ENCODE data around the gene LETM1. TPM values are rescaled to one million over a fixed set of nuclear protein-coding genes. Genes with fewer than 3 reads are reported as not detected.

The LETM1 gene
- total RNA-seq, 1 donor from 2014 or later: 39.2 TPM

GRCh38 chr4:1872870-1873269, 16.9 kb upstream of the LETM1 start:
- peak; percentile 11 for DNase-seq (ENCODE audit: low read depth)

- DNase-seq (ENCODE audit: low read depth): peak; percentile 46
Observed at GRCh38 chr4:1871471-1872021, 15.6 kb upstream of the LETM1 start.

DNA sequence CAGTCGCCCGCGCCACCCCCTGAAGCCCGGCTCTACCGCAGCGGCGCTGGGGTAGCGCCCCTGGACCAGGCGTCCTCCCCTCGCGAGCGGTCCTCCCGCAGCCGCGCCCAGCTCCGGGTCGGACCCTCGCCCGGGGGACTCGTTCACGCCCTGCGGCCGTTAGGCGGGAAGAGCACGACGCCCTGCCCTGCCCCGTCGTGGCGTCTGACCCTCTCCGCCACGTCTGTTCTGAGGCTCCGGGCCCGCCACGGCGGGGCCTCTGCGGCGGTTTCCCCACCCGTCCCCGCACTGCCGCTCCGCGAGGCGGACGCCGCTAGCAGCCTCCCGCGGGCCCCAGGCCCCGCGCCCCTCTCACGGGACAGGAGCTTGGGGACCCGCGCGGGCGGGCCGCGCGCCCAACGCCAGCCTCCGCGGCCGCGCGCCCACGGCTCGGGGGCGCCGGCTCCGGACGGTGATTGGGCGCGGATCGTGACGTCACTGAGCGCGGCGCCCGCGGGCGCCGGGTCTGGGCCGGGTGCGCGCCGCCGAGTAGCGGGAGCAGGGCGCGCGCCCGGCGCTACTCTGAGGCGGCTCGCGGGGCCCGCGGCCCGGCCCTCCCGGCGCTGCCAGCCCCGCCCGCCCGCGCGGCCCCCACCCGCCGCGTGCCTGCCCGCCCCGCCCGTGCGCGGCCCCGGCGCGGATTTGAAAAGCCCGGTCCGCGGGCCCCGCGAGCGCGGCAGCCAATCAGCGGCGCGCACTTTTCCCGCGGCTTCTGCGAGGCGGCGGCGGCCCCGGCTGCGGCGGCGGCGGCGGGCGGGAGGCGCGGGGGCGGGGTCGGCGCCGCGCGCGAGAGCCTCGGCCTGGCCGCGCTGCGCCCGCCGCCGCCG, 14.9 kb upstream of the LETM1 start, which contains the start of gene NSD2:
Gene NSD2 (plus strand): TSS at position 816 of the 866 bp plus-strand sequence. CDS start 29,262 bp downstream, outside the sequence.
- DNase-seq (ENCODE audit: low read depth): peak; percentile 87

- DNase-seq (ENCODE audit: low read depth): peak; percentile 68
Observed at GRCh38 chr4:1870328-1870577, 14.3 kb upstream of the LETM1 start.

DNA sequence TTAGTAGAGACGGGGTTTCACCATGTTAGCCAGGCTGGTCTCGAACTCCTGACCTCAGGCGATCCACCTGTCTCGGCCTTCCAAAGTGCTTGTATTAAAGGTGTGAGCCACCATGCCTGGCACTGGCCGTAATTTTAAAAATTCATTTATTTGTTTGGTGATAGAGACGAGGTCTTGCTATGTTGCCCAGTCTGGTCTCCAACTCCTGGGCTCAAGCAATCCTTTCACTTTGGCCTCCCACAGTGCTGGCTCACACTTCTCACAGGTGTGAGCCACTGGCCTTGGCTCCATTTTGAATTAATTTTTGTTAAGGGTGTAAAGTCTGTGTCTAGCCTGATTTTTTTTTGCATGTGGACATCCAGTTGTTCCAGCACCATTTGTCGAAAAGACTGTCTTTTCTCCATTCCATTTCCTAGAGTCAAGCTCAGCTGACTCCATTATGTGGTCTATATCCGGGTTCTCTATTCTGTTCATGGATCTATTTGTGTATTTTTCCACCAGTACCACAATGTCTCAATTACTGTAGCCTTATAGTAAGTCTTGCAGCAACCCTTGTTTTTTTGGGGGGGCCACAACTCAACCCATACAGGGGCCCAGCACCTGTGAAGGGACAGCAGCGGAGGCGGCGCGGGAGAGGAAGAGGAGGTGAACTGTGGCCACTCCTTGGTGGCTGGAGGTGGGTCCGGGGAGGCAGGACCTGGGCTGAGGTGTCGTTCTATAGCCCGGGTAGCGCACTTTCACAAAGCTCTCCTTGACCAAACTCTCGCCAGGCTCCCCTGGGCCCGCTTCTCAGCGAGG, 13.8 kb upstream of the LETM1 start:
- no peak for DNase-seq (ENCODE audit: low read depth)

DNA sequence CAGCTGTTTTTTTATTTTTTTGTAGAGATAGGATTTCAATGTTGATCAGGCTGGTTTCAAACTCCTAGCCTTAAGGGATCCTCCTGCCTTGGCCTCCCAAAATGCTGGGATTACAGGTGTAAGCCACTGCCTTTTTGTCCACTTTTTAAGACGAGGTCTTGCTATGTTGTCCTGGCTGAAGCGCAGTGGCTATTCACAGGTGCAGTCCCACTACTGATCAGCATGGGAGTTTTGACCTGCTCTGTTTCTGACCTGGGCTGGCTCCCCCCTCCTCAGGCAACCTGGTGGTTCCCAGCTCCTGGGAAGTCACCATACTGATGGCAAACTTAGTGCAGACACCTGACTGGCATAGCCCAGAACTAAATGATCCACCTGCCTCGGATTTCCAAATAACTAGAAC, 13.0 kb upstream of the LETM1 start:
- DNase-seq (ENCODE audit: low read depth): no peak

GRCh38 chr4:1868293-1868692, 12.3 kb upstream of the LETM1 start:
- DNase-seq (ENCODE audit: low read depth): no peak

- DNase-seq (ENCODE audit: low read depth): no peak
Observed at GRCh38 chr4:1866189-1866661, 10.3 kb upstream of the LETM1 start.

DNA sequence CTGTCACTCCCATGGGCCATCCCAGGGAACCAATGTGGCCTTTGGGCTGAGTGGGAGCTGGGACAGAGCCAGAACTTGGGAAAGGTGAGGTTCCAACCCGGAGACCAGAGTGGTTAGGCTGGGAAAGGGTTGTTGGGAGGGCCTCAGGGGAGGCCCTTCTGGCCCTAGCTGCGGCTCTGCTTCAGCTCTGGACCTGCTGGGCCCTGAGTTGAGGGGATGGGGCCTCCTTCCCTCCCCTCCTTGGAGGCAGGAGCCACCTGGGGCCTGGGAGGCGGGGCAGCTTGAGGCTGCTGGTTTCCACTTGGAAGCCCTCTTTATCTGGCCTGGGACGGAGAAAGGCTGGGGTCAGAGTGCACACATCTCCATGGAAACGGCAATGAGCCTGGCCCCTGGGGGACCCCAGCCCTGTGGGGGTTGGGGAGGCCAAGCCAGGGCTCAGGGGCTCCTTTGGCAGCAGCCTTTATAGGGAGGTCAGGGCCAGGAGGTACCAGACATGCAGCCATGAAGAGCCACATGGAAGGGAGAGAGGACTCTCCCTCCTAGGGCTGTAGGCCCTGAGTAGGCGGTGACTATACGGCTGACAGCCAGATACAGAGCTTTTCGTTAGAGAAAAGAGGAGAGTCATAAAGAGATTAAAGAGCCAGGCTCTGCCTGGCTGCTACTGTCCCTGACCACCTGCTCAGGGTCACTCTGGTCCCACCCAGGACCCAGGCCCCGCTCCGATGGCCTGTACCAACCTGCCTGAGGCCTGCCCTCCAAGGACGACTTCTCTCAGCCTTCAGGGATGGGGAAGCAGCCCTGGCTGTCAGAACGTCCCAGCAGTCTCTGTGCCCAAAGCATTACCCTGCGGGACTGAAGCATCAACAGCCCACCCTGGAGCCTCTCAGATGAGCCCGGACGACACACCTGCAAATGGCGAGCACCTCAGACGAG, 8.4 kb upstream of the LETM1 start:
- no peak for DNase-seq (ENCODE audit: low read depth)

GRCh38 chr4:1863297-1864033, 7.5 kb upstream of the LETM1 start:
- DNase-seq (ENCODE audit: low read depth): no peak

DNA sequence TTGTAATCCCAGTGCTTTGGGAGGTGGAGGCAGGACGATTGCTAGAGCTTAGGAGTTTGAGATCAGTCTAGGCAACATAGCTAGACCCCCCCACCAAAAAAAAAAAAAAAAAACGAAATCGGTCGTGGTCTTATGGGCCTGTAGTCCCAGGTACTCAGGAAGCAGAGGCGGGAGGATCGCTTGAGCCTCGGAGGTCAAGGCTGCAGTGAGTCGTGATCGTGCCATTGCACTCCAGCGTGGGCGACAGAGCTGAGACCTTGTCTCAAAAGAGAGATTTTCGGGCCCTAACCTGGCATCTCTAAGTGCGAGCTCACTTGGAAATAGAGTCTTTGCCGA, 7.0 kb upstream of the LETM1 start:
- DNase-seq (ENCODE audit: low read depth): no peak

DNA sequence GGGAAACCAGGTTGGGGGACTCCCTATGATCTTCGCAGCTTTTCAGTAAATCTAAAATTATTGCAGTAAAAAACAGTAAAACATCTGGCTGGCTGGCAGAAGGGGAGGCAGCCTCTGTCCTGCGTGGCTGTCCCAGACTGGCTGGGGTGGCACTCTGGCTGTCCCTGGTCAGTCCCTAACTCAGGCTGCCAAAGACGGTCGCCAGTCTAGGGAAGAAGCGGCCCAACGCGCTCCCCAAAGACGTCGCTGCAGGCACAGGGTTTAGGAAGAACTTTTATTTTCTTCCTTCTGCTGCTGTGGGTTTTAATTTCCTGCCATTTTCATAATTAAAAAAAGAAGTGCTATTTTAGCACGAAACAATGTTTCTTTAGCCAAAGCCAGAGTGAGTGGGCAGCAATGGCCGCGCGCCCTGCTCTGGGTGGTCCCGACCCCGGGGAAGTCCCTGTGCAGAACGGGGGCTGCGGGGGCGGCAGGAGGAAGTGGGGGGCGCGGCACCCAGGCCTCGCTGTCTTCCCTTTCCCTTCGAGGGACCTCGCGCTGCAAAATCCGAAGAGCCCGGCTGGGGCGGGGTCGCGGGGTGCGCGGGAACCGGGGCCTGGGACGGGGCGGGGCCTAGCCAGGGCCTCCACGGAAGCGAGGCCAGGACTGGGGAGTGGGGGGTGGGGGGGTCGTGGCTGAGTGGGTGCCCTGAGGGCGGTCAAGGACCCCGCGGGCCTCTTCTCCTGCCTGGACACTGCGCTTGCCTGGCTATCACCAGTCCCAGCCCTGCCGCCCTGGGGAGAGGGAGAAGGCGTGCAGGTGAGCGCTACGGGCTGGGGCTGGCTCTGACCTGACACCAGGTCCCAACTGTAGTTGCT, 6.3 kb upstream of the LETM1 start:
- no peak for DNase-seq (ENCODE audit: low read depth)

- no peak for DNase-seq (ENCODE audit: low read depth)
Observed at GRCh38 chr4:1859389-1859753, 3.4 kb upstream of the LETM1 start.

- DNase-seq (ENCODE audit: low read depth): no peak
Observed at GRCh38 chr4:1857931-1858330, 2.0 kb upstream of the LETM1 start.

- DNase-seq (ENCODE audit: low read depth): peak; percentile 33
Observed at GRCh38 chr4:1856943-1857699, 1.2 kb upstream of the LETM1 start.

DNA sequence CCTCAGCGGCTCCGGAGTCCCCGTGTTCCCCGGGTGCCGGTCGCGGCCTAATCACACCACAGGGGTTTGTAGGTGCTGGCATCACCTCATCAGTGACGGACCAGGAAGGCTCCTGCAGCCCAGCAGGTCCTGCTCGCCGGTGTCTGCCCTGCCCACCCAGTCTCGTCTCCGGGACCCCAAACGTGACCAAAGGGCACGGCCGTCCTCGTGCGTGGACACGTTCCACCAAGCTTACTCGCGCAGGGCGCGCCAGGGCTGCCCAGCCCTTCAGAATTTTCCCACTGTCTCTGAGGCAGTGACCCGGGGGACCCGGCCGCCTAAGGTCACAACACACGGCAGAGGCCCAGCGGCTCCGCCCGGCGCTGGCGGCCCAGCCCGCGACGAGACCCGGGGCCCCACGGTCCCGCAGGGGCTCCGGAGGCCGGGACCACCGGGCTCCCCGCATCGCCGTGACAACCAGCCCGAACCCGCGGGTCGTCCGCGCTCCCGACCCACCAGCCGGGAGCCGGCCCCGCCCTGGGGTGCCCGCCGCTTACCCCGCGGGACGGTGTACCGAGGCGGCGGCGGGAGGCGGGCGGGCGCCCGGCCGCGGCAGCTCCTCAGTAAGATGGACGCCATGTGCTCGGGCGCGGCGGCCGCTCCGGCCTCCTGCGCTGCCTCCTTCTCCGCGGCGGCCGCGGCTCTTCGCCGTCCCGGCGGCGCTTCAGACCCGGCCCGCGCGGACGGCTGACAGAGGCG, 454 bp downstream of the LETM1 start:
- DNase-seq (ENCODE audit: low read depth): peak; percentile 26

DNA sequence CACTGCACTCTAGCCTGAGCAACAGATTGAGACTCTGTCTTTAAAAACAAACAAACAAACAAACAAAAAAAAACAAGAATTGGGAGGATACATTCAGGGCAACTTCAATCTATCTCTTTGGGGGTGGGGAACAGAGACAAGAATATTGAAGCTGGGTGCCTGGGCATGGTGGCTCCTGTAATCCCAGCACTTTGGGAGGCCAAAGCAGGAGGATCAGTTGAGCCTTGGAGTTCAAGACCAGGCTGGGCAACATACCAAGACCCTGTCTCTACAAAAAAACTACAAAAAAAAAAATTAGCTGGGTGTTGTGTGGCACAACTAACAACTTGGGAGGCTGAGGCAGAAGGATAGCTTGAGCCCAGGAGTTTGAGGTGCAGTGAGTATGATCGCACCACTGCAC, 1.2 kb downstream of the LETM1 start:
- no peak for DNase-seq (ENCODE audit: low read depth)
